NCI-H146 treated with DMSO at 0.1 percent for 48 hours (cell line): ENCODE results near the gene CNR2.
A peak's percentile ranks its signal among the peaks of the same experiment; 100 is the strongest.
"Not testable (repeated sequence)": the region's sequence is repeated elsewhere in the genome, so short reads cannot be mapped to it uniquely, and the experiment has no call there.

Experiments used
- DNase-seq: peaks from one replicate; lab custom pipeline; 2025; ENCODE audit not compliant: unreplicated experiment; lab: John Stamatoyannopoulos, UW

CNR2 gene

DNA sequence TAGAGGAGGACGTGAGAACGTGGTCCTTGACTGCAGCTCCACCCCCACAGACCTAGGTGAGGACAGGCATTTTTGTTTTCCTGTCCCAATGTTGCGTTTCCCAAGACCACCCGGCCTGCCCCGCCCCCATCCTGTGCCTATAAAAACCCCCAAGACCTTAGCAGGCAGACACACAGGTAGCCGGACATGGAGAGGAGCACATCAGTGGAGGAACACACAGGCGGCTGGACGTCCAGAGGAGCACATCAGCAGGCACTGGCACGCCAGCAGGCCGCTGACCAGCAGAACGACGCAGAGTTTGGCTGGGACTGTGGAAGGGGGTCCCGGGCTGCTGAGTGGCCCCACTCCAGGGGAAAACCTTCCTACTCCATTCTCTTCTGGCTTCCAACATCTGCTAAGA, 75.3 kb downstream of the CNR2 start:
- DNase-seq: no peak

DNA sequence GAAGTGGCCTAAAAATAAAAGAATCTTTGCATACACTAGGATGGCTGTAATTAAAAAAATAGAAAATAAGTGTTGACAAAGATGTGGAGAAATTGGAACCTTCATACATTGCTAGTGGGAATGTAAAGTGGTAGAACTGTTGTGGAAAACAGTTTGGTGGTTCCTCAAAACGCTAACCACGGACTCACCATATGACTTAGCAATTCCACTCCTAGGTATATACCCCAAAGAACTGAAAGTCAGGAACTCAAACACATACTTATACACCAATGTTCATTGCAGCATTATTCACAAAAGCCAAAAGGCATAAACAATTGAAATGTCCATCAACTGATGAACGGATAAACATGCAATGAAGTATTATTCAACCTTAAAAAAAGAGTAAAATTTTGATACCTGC, 77.1 kb downstream of the CNR2 start:
- no peak for DNase-seq

DNA sequence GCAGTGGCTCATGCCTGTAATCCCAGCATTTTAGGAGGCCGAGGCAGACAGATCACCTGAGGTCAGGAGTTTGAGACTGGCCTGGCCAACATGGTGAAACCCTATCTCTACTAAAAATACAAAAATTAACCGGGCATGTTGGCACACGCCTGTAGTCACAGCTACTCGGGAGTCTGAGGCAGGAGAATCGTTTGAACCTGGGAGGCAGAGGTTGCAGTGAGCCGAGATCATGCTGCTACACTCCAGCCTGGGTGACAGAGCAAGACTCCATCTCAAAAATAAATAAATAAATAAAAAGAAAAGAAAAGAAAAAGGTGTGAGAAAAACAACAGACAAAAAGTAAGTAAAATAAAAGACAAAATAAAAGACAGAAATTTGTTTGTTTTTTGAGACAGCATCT, 79.0 kb downstream of the CNR2 start:
- not testable (repeated sequence) for DNase-seq

DNA sequence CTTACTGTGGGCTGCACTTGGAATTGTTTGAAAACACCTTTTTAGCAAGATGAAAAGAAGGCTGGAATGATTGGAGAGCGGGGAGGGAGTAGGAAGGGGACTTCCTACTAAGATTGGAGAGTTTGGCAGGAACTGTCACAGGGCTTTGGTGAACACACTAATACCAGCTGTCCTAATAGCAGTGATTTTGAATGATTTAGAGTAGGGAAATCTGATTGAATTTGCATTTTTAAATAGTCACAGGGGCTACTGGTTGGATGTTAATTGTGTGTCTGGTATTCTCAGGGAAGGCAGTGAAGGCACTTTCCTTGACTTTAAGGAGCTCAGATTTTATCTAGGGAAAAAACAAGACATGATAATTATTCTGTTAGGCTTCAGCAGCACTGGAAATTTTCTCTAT, 85.4 kb downstream of the CNR2 start:
- DNase-seq: no peak

DNA sequence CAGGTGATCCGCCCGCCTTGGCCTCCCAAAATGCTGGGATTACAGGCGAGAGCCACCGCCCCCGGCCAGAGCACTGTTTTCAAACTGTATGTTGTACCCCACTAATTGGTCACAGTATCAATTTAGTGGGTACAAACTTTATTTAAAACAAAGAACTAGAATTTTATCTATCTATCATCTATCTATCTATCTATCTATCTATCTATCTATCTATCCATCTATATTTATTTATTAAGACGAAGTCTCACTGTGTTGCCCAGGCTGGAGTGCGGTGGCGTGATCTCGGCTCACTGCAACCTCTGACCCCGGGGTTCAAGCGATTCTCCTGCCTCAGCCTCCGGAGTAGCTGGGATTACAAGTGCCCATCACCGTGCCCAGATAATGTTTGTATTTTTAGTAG, 86.6 kb downstream of the CNR2 start:
- not testable (repeated sequence) for DNase-seq

DNA sequence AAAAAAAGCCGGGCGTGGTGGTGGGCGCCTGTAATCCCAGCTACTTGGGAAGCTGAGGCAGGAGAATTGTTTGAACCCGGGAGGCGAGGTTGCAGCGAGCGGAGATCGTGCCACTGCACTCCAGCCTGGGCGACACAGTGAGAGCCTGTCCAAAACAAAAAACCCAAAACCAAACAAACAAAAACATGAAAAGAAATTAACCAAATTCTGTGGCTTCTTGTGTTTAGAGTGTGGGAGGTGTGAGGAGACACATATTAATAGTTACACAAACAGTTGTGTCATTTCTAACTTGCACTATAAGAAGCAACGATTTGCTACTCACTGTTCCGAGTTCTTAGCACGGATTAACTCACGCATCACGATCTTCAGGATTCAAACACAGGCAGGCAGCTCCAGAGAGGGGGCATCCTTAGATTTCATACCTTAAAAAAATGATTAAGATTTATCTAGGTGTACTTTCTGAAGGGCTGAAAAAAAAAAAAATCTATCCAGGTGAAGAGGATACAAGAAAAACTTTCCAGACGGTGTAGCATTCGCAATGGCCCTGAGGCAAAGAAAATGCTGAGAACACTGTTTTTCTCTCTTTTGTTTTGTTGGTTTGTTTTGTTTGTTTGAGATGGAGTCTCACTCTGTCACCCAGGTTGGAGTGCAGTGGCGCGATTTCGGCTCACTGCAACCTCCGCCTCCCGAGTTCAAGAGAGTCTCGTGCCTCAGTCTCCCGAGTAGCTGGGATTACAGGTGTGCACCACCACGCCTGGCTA, 87.2 kb downstream of the CNR2 start:
- no peak for DNase-seq

DNA sequence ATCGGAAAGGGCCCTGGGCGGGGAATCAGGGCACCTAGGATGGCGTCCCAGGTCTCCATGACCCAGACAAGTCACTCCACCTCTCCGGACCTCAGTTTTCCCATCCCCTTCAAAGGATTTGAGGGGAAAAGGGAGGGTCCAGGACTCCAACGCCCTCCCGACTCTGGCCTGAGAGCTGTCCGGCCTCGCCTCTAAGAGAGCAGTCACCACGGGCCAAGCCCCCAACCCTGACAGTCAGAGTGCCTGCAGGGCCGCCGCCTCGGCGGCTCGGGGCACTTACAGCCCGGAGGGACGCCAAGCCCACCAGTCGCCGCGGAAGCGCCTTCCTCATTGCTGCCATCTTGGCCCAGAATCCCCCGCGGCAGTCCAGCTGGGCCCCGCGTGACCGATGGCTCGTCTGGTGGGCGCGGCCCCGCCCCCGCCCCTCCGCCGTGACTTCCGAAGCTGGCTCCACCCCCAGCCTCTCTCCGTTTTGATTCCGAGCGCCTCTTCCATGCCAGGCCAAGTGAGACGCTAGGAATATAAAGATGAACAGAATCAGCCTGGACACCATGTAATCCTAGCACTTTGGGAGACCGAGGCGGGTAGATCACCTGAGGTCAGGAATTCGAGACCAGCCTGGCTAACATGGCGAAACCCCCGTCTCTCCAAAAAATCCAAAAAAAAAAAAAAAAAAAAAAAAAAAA, 87.9 kb downstream of the CNR2 start, which contains the start of gene HMGCL:
TSS of gene HMGCL (minus strand) at position 354 of the 686 bp plus-strand sequence. CDS start at position 340, 14 bp downstream.
- peak; percentile 56 for DNase-seq

DNA sequence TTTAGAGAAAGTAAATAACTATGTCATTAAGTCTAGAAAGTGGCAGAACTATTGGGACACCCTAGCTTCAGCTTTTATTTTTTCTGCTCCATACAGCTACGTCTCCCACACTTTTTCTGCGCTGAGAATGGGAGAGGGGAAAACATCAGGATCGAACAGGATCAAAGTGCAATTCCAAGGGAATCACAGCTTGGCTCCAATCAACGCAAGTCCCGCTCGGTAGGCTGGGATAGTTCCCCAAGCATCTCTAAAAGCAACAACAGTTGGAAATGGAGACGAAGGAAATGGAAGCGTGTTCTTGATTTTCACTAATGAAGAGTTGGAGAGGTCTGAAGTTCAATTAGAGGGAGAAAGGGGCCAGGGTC, 88.5 kb downstream of the CNR2 start:
- no peak for DNase-seq

DNA sequence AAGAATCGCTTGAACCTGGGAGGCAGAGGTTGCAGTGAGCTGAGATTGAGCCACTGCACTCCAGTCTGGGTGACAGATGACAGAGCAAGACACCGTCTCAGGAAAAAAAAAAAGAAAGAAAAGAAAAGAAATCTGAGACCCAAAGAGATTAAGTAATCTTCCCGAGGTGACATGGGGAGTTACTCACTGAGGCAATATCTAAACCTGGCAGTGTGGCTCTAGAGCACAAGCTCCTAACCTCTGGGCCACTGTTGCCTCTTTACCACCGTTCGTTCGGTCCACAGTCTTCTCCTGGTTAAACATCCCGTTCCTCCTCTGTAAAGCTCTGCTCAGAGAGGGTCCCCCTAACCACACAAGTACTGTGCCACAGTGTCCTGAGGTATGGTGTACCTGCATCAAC, 89.4 kb downstream of the CNR2 start:
- no peak for DNase-seq
